Measurements from ENCODE around the gene NPM1. TPM values are rescaled to one million over a fixed set of nuclear protein-coding genes. Genes with fewer than 3 reads are reported as not detected.
"Not testable (repeated sequence)": the region's sequence is repeated elsewhere in the genome, so short reads cannot be mapped to it uniquely, and the experiment has no call there.

NPM1 gene
- total RNA-seq, 1 experiment from 2014 or later, result 3,122 TPM

GRCh38 chr5:171397599-171397998 is 9.9 kb downstream of the NPM1 start:
- Histone ChIP-seq H3K79me1 (ENCODE audit: insufficient read depth, low read depth, low read length, poor library complexity, severe bottlenecking) (no peaks in the 10 kb centered on the region), H3K79me2 (ENCODE audit: insufficient read depth, low read length) (peaks cover 86% of the 10 kb centered on the region), H3K4me1 (ENCODE audit: insufficient read depth, low read length) (no peaks in the 10 kb centered on the region), H4K91ac (ENCODE audit: insufficient read length, low read depth, low read length) (no peak overlapping the region), H3K4me2 (ENCODE audit: insufficient read depth, insufficient read length, low read length) (no peak overlapping the region), H3K9ac (ENCODE audit: extremely low read depth, insufficient read length, low read length) (no peak overlapping the region), H2BK12ac (ENCODE audit: insufficient read length, low read depth, low read length) (no peak overlapping the region), H3K18ac (ENCODE audit: insufficient read length, low read depth, low read length) (no peak overlapping the region), H3K23ac (ENCODE audit: insufficient read length, low read depth, low read length) (no peak overlapping the region), H3K9me3 (ENCODE audit: control insufficient read depth, low read depth, low read length) (no peaks in the 10 kb centered on the region), H3K4ac (ENCODE audit: low read depth, low read length) (no peak overlapping the region), H4K8ac (replicated peaks; ENCODE audit: insufficient read length, low read depth, low read length) (no peak overlapping the region), H3K23me2 (ENCODE audit: insufficient read length, low read depth, low read length, poor library complexity, severe bottlenecking) (no peaks in the 10 kb centered on the region), H4K20me1 (ENCODE audit: control insufficient read depth, insufficient read depth, insufficient read length) (no peaks in the 10 kb centered on the region), H3K27me3 (ENCODE audit: insufficient read depth, low read length) (no peaks in the 10 kb centered on the region), H3K14ac (ENCODE audit: insufficient read depth, low read length) (no peak overlapping the region), H2BK5ac (ENCODE audit: insufficient read length, low read length) (no peak overlapping the region), H2AFZ (ENCODE audit: low read length) (no peak overlapping the region), H2BK120ac (ENCODE audit: low read depth, low read length, poor library complexity, severe bottlenecking) (no peak overlapping the region), H4K5ac (ENCODE audit: insufficient read length, low read depth, low read length) (no peak overlapping the region), H2AK5ac (ENCODE audit: insufficient read length, low read length) (no peak overlapping the region), H2BK20ac (ENCODE audit: low read depth, low read length, poor library complexity, severe bottlenecking) (no peak overlapping the region), H3K56ac (ENCODE audit: insufficient read length, low read depth, low read length) (no peak overlapping the region), H2BK15ac (ENCODE audit: low read depth, low read length) (no peak overlapping the region), H3K27ac (ENCODE audit: insufficient read length, low read depth, low read length) (no peak overlapping the region), H3T11ph (ENCODE audit: low read length) (no peak overlapping the region)
- Mint-ChIP-seq H3K4me1 (peaks cover 34 to 59% of the 10 kb centered on the region in 2 experiments), H3K27me3 (ENCODE audit: low read depth) (no peaks in the 10 kb centered on the region; the same call in 1 of the 2 replicates), H3K9me3 (peaks cover 0 to 6% of the 10 kb centered on the region in 2 experiments; a peak in 2 of 5 replicates), H3K27ac (no peak overlapping the region), H3K4me3 (no peak overlapping the region), H3K36me3 (ENCODE audit: insufficient read depth in 1 of 3, low read depth in 3 of 3) (peaks cover 83 to 96% (median 93%) of the 10 kb centered on the region in 3 experiments)
- DNase-seq, result no peak
- whole genome bisulfite sequencing (ENCODE audit: extremely low coverage, insufficient read length, low lambda C conversion rate), result no CpG with 5 or more reads among the region's 4 CpGs
- TF ChIP-seq CTCF (conservative IDR thresholded peaks at IDR 0.05), result no peak

GRCh38 chr5:171398660-171399059 is 11.0 kb downstream of the NPM1 start:
- not testable (repeated sequence) for H3K56ac ChIP-seq (ENCODE audit: insufficient read length, low read depth, low read length); H4K91ac ChIP-seq (ENCODE audit: insufficient read length, low read depth, low read length); H3K18ac ChIP-seq (ENCODE audit: insufficient read length, low read depth, low read length); H3K9me3 ChIP-seq (ENCODE audit: control insufficient read depth, low read depth, low read length); H4K5ac ChIP-seq (ENCODE audit: insufficient read length, low read depth, low read length); H3K79me1 ChIP-seq (ENCODE audit: insufficient read depth, low read depth, low read length, poor library complexity, severe bottlenecking); H3K14ac ChIP-seq (ENCODE audit: insufficient read depth, low read length); H3K4me1 ChIP-seq (ENCODE audit: insufficient read depth, low read length); H3T11ph ChIP-seq (ENCODE audit: low read length); H2BK12ac ChIP-seq (ENCODE audit: insufficient read length, low read depth, low read length); H3K9me3 Mint-ChIP-seq; H3K23ac ChIP-seq (ENCODE audit: insufficient read length, low read depth, low read length); H3K9ac ChIP-seq (ENCODE audit: extremely low read depth, insufficient read length, low read length); H3K4me2 ChIP-seq (ENCODE audit: insufficient read depth, insufficient read length, low read length); H4K8ac ChIP-seq (replicated peaks; ENCODE audit: insufficient read length, low read depth, low read length); H2BK120ac ChIP-seq (ENCODE audit: low read depth, low read length, poor library complexity, severe bottlenecking); H3K27me3 ChIP-seq (ENCODE audit: insufficient read depth, low read length); H2AFZ ChIP-seq (ENCODE audit: low read length); H3K23me2 ChIP-seq (ENCODE audit: insufficient read length, low read depth, low read length, poor library complexity, severe bottlenecking); H2AK5ac ChIP-seq (ENCODE audit: insufficient read length, low read length); DNase-seq; H3K27me3 Mint-ChIP-seq (ENCODE audit: low read depth); H3K4ac ChIP-seq (ENCODE audit: low read depth, low read length); H2BK5ac ChIP-seq (ENCODE audit: insufficient read length, low read length); H2BK20ac ChIP-seq (ENCODE audit: low read depth, low read length, poor library complexity, severe bottlenecking); H2BK15ac ChIP-seq (ENCODE audit: low read depth, low read length); H3K27ac ChIP-seq (ENCODE audit: insufficient read length, low read depth, low read length); H4K20me1 ChIP-seq (ENCODE audit: control insufficient read depth, insufficient read depth, insufficient read length)
- Mint-ChIP-seq H3K4me3 (peak overlapping the region in 1 of 2 experiments; percentile 45; a peak in 2 of 5 replicates), H3K27ac (peak overlapping the region in 1 of 3 experiments; percentile 86; a peak in 3 of 7 replicates), H3K4me1 (peaks cover 26 to 50% of the 10 kb centered on the region in 2 experiments), H3K36me3 (ENCODE audit: insufficient read depth in 1 of 3, low read depth in 3 of 3) (peaks cover 75 to 87% (median 85%) of the 10 kb centered on the region in 3 experiments)
- peaks cover 77% of the 10 kb centered on the region for H3K79me2 ChIP-seq (ENCODE audit: insufficient read depth, low read length)
- no CpG with 5 or more reads among the region's 9 CpGs for WGBS (ENCODE audit: extremely low coverage, insufficient read length, low lambda C conversion rate)
